NCI-H748 treated with DMSO at 0.1 percent for 48 hours (cell line): ENCODE data around the gene KMO.
A peak's percentile ranks its signal among the peaks of the same experiment; 100 is the strongest.

ENCODE experiments used
- DNase-seq: peaks from one replicate; lab custom pipeline; 2025; lab: John Stamatoyannopoulos, UW

Gene KMO

DNA sequence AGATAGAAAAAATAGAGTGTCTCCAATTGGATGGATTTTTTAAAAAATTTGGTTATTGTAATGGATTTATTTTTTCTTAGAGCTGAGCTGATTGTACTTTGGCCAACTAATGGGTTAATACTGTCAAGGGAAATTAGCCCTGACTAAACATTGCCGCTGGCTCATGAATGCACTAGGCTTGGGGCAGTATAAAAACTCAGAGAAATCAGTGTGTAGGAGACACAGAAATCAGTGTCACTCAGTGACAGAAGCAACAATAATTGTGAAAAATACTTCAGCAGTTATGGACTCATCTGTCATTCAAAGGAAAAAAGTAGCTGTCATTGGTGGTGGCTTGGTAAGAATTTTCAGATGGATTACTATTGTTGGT, at the start of gene KMO:
Gene KMO (plus strand): TSS at position 217 of the 370 bp plus-strand sequence. CDS start 67 bp downstream, at position 284.
- no peak for DNase-seq

DNA sequence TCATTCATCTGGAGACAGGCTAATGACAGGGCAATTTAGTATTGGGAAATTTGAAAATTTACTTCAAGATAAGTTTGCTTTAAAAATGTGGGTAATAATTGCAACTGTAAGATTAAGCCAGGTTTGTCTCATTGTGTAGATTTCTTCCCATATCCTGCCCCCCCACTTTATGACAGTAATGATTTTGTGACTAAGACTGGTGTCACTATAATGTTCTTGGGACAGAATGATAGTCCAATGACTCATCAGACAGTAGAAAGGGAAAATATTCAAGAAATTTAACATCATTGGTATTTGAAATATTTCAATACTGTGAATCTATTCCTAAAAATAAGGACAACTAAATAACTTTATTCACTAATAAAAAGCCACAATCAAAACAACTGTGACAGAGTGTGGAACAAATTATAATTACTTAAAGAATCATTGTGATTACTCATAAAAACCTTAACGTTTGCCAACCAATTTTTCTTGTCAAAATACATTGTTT, 49.4 kb upstream of the KMO start:
- DNase-seq = no peak

DNA sequence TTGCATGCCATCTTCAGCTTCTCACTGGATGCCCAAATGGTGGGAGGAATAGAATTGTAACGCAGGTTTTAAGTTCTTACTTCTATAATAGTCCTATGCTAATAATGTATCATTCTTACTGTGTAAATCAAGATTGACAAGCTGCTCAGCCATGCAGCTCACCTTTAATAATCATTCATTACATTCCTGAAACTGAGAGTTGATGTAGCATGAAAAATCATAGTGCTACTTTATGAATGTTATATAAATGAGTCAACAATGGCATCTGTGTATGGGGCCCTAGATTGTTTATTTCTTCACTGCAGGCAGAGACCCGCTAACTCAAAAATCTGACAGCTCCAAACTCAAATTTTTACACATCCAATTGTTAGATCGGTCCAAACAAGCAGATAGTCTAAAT, 47.0 kb upstream of the KMO start:
- DNase-seq = no peak

DNA sequence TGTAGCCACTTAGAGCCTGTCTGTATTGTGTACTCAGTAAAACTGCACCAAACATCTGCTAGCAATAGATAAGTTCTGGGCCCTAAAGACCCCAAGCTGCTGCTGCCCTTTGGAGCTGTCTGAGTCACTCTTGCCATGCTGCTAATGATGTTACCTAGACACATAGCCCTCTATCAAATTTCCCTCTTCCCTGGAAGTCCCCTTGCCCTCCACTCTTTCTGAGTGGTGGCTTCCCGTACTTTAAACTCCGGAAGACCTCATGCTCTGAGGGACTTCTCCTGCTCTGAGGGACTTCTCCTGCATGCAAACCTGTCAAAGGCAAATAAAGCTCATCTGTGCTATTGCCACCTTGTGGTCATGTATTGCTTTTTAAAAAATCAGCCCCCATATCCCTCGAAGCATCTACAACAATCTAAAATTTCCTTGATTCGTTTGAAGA, 46.6 kb upstream of the KMO start:
- no peak for DNase-seq

DNA sequence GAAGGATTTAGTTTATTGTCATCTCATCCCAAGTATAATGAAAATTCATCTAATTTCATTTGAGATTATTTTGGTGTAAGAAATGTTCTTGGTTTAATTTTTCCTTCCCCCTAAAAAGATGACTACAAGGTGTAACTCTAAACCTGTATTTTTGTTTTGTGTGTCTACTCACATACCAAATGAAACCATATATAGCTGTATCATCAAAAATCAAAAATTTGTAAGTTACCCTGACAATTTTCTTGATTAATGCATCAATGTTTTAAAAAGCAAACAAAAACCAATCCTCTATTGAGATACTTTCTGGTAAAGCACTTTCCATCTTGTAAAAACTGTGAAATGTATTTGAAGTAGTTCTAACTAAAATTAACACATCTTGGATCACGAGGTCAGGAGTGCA, 43.4 kb upstream of the KMO start:
- DNase-seq = no peak

DNA sequence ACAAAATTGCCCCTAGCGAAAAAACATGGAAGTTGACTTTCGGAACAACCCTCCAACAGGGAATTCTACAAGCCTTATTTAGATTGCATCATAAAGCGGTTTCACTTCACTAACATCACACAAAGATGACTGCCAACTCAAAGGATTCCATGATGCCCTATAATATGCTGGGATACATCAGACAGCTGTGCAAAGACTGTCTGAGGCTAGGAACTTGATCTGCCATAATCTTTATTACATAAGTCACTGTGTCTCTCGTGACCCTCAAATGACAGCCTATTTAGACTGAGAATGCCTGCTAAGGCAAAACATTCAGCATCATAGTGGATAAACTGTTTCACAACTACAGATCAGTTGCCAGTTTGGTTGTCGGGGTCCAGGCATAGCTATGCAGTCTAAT, 36.4 kb upstream of the KMO start:
- DNase-seq = no peak

DNA sequence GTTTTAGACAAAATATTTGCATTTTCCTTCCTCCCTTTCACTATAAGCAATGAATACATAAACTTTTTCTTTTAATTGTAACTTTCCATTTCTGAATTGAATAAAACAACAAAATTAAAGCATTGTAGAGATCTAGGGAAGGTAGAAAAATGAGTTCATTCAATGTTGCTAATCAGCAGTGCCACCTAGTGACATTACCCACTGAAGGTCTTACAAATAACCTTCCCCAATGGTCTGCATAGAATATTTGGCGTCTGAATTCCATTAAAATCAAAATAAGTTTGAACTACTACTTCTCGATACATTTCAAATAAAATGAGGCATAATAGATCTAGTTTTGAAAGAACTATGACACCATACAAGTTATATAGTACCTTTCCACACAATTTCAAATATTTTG, 32.3 kb upstream of the KMO start:
- DNase-seq = peak; percentile 6

DNA sequence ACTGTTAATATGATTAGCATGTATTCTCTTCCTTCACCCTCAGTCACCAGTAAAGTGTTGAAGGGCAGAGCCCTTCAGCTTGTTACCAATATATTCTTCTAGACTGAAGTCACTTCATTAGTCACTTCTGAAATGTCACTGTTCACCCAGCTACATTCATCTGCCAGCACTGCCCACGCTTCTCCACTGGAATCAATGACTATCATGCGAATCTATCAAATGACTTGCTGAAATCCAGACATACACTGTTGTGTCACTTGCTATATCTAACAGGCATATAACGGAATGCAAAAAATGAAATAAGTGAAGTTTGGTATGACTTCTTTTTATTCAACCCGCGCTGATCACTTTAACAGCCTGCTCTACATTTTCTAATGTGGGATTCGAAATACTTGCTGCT, 28.7 kb upstream of the KMO start:
- DNase-seq = no peak

DNA sequence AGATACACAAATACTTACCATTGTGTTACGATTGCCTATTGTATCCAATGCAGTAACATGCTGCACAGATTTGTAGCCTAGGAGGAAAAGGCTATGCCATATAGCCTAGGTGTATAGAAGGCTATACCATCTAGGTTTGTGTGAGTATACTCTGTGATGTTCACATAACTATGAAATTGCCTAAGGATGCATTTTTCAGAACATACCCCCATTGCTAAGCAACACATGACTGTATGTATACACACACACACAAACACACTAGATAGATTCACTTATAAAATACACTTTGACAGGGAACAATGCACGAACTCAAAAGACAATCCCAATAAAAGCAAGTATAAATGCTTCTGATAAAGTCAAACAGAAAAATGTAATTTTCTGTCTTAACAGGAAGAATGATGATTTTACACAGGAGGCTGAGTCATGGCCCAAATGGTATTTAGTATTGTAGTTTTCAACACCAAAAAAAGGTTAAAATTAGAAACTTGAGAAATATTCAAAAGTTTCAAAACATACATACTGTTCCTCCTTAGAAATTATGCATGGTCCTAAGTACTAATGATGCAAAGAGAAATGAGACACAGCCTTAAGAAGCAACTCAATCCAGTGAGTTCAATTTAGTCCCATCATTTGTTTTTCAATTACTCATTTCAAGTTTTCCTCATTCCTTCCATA, 24.9 kb upstream of the KMO start:
- DNase-seq = no peak

DNA sequence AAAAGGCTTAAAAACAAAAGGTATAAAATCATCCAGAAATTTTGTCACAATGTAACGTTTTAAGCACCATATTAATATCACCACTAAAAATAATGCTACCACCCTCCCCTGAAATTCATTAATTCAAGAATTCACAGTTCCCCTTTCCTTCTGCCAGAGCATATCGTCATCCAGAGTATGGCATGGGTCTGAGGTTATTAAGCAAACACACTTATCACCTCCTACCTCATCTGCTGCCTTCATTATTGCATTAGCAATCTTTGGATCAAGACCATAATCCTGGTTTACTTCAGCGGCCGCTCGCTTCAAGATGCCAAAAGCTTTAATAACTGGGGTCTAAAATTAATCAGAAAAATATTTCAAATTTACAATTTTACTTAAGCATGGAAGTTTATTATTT, 18.8 kb upstream of the KMO start:
- no peak for DNase-seq

DNA sequence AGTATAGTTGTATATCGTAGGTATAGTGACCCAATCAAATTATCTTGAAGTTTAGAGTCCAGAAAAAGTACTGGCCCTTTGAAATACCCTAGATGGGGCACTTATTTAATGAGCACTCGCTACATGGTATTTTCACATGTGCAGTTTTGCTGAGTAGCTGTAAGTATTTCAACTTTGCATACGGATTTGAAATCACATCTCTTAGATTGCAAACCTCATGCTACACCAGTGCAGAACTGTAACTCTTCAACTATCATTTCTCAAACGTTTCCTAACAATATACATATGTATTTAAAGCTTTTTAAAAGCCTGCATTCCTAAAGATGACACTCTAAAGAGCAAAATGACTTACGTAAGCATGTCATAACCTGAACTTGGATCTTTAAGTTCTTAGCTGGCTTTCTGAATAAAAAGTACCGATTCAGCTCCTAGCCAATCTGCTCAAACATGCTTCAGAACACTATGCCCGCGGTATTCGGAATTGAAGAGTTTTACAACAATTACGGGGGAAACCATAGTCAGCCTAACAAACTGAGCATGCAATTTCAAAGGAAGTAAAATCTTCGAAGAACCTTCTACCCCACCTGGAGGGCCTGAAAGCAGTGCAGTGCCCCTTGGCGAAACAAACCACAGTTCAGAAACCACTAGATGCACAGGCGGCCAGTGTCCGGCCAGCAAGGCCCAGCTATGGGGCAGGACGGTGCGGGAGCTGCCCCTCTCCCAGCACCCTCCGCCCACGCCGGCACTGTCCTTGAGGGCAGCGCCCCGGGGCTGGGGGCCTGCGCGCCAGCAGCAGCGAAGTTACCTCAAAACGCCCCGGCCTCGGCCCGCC, 13.5 kb upstream of the KMO start:
- no peak for DNase-seq

DNA sequence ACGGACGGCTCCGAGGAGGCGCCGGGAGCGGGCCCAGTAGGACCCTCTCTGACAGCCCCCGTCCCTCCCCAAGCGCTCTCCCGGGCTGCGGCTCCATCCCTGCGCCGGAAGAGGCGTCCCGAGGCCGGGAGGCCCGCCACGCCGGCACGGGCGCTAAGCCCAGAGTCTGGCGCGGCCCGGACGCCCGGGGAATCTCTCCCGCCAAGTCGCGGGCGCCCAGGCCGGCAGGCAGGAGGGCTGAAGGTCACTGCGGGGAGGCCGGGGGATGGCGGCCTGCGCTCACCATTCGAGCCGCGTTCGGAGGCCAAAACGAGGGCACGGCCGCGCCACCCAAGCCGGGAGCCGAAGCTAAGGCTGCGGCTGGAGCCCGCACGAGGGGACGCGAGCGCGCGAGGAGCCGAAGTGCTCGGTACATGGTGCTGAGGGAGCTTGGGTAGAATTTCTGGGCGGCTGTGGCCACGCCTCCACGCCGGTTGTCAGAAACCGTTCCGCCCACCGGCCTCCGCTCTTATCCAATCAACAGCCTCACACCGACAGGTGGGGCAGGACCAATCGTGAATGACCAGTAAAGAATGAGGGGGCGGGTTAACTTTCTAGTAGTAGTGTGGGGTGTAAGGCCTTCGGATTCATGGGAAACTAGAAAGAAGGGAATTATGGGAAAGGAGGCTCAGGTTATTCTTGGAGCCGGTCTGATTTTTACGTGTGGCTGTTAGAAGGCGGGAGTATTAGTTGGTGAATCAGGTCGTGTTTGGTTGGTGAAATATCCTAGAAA, 12.7 kb upstream of the KMO start, which contains the start of gene FH:
Gene FH (minus strand): TSS at position 448 of the 772 bp plus-strand sequence. CDS start 33 bp downstream, at position 415.
- peak; percentile 93 for DNase-seq

DNA sequence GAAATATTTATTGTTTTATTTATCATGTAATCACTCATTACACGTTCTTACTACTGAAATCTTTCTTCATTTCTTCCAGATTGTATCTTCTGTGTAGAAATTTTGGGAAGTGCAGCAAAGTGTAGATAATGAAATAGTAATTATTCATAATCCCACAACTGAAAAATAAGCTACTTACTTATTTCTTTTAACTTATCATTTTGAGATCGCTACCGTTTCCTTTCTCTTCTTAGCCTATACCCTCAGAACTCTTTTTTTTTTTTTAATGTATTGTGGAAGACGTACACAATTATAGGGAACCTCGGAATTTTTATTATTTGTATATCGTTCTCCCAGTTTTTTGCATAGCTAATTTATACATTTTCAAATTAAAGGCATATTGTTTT, 12.1 kb upstream of the KMO start:
- DNase-seq = no peak

DNA sequence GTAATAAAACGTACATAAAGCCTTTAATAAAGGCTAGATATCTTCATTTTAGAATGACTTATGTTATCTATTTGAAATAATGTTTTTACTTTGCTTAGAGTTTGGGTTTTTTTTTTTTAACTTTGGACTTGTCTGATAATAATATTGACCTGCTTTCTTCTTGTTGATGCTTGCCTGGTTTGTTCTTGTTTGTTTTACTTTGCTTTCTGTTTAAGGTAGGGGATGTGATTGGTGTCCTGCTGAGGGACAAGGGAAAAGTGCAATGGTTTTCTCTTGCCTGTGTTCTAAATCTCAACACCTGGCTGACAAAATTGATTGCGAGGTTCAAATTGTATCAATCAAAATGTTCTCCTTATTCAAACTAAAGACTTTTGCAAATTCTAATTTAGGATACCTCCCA, 10.5 kb upstream of the KMO start:
- DNase-seq = no peak

DNA sequence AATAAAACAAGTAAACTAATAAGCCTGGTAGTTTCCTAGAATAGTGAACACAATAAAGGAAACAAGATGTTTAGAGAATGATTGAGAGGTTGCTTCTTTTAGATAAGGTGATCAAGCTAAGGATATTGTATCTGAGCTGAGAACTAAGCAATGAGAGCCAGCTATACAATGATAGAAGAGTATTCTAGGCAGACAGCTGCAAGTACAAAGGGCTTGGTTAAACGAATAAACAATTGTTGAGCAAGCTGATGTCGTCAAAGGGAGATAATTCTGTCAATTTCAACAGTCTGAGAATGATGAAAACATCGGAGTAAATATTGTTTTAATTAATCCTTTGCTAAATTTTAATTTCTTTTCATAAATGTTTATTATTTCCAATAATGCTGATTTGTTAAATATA, 7.2 kb upstream of the KMO start:
- DNase-seq = no peak

DNA sequence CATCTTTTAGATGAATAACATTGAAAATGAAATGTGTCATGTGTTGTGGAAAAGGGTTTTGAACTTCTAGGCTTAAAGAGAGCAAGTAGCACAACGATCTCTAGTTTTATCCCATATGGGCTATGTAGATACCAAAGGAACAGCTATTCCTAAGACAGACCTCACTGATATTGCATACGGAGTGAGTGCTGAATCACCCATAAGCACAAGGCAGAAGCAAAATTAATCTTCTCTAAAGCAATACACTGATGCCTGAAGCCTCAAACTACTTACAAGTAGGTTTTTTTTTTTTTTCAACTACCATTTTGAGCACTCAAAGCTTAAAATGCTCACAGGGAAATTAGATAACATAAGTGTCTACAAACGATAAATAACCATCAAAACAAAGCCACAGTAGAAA, 5.0 kb upstream of the KMO start:
- DNase-seq = no peak

DNA sequence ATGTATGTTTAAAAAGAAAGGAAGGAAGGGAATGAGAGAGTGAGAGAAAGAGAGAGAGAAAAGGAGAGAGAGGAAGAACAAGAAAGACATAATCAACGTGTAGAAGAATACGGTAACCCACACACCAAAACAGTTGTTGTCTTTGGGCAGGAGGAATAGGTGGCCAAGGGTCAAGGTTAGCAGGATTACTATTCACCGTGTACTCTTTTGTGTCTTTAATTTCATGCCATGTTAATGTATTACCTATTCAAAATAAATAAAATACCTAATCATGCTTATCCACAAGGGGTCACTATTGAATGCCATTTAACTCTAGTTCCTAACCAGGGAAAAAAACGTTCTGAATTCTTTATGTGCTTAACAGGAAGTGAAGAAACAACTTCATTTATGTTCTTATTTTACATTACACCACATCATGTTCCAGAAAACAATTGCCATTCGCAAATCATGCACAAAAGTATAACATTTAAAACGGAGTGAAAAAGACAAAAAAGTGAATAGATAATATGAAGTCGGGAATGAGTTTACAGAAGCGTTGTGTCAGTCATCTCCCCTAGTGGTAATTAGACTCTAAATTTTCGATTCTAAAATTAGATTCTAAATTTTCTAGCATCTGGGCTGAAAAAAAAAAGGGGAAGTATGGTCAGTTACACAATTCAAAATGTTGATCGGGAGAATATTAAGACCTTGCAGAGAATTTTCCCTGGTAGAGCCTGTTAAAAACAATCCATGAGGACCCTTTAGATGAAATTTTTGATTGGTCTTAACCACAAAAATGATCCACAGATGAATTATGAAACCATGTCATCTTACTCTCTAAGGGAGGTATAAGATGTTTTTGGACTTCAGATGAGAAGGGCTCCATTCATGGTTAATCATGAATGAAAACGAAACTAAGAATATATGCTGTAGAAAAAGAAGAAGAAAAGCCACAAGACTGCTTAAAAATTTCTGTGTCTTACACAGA, 700 bp upstream of the KMO start:
- DNase-seq = peak; percentile 78

DNA sequence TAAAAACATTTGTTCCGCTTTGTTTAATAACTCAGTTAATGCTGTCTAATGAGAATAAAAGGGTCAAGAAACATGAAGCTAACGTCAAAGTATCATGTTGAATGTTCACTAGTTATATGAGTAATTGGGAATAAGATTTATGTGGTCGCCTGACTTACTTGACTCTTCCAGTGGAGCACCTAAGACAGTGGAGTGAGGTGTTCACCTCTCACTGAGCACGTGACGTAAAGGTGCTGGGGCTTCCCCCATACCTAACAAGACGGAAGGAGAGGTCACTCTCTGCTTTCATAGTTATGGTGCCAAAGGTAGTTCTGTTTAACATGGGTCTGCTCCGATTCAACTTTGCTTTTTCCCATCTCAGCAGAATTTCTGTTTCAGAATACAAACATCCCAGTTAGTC, 686 bp downstream of the KMO start:
- DNase-seq = no peak

DNA sequence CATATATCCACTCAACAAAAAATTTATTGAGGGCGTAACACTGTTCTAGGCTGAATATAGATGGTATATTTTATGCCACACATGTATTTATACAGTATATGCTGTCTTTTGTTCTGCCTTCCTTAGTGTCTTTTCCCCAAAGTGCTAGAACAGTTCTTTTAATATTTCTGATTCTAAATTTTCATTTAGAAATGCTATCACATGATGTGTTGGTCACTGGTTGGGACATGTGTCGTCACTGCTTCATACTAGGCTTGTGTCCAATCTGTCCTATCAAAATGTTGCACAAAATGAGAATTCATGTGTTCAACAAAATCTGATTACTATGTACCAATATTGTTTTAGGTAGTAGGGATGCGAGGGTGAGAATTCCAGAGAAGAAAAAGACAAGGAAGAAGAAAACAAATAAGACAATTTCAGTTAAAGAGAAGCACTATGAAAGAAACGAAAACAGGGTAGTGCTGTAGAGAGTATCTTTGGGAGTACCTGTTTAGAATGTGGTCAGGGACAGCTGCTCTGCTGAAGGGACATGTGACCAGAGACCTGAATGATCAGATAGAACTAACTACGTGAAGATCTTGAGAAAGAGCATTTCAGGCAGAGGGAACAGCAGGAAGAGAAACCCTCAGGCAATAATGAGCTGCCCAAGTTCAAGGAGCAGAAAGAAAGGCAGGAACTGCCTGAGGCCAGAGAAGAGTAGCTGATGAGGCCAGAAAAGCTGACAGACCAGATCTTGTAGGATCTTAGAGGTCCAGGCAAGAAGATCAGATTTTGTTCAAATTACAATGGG, 1.3 kb downstream of the KMO start:
- DNase-seq = no peak

DNA sequence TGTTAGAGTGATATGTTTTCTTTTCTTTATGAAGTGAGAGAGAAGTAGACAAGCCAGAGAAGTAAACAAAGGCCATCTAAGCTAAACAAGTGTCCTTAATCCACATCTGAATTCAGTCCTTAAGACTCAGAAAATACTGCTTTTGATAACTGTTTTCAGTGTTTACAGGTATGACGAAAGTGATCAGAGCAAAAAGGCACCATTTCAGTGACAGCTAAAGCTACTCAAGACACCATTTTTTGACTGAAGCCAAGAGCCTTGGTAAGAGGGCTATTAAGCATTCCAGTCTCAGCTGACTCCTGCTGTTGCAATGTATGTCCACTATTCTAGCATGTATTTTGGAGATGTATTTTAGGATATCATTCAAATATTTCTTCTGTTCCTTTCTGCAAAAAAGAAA, 4.1 kb downstream of the KMO start:
- DNase-seq = no peak

DNA sequence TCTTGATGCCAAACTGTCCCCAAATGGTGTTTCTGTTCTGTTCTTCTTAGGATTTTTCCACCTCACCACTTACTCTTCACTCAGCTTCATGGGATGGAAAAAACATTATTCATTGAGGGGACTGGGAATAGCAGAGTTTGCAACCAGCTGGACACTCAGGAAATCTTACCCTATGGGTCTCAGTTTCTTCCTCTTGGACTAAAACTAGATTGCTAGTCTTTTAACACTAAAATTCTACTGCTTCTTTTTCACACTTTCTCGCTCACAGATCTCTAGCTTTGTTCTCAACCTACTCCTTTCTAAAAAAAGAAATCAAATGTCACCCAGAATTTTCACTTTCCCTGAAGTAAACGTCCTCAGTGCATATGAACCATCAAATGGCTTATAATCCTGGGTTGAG, 4.8 kb downstream of the KMO start:
- DNase-seq = no peak
